HG03135 (cell line): ENCODE measurements around the gene TCF19.

Source experiments
- ATAC-seq: cut with Tn5 transposase; IDR thresholded peaks from one replicate; pipeline ENCODE4 v1.9.1; 2021; ENCODE audit warnings: mild to moderate bottlenecking, moderate library complexity; ENCODE audit not compliant: unreplicated experiment

Gene TCF19

DNA sequence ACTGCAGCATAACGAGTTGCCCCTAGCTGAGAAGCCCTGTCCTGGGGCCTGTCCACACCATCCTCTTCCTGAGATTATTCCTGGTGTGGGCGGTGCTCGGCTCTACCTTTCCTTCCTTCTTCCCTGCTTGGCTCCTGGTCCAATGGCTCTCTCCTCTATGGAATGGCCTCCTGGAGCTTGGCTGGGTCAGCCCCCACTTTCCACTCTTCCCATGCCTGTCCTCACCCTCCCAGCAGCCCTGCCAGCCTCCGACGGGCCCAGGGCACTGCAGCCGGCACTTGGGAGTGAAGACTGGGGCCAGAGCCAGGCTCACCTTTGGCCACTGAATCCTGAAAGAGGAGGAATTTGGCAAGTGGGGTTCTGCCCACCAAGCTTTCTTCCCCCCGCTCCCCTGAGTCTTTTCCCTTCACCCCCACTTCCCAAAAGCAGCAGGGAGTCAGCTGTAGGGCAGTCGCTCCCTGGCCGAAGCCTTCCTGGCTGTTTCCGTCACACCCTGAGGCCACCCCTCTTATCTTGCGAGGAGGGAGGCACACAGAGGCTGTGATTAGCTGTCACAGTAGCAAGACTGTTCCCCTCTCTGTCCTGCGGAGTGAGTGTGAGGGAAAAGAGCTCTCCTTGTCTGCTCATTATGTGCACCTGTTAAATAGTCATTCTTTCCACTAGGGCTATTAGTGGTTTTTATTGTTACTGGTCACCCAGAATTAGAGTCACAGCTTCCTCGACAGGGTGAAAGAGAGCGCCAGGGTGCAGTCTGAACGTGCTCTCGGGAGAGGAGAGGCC, 31.8 kb upstream of the TCF19 start:
- ATAC-seq = no peak

GRCh38 chr6:31128093-31128676, 30.2 kb upstream of the TCF19 start:
- ATAC-seq = no peak

DNA sequence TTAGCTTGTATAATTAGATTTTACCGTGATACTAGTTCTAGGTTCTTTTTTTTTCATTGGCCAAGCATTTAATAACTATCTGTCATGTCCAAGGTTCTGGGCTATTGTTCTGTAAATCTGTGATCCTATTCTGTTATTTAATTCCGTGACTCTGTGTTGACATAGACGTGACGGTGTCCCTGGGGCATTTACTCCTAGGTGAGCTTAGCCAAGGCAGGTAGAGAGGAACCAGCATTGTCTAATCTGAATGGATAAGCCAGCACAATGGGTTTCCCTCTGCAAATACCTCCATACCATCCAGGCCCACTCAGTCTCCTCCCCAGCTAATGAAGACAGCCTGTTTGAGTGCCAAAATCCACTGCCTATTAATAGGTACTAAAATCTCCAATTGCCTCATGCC, 29.3 kb upstream of the TCF19 start:
- no peak for ATAC-seq

- ATAC-seq = no peak
These were observed 27.6 kb upstream of the TCF19 start for GRCh38 chr6:31130751-31131150.

DNA sequence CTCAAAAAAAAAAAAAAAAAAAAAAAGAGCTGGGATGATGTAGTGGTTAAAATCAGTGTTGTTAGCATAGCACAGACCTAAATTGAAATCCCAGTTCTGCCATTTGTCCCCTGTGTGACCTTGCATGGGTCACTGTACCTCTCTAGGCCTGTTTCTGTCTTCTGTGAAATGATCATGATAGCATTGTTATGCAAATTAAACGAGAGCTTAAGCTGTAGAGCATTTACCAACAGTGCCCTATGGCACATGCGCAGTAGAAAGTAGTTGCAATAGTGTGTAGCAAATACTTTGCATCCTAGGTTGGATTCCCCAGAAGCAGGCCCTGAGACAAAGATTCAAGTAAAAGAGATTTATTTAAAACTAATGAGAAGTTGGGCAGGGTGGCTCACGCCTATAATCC, 26.8 kb upstream of the TCF19 start:
- no peak for ATAC-seq

- no peak for ATAC-seq
These were observed 25.6 kb upstream of the TCF19 start for GRCh38 chr6:31132806-31133205.

DNA sequence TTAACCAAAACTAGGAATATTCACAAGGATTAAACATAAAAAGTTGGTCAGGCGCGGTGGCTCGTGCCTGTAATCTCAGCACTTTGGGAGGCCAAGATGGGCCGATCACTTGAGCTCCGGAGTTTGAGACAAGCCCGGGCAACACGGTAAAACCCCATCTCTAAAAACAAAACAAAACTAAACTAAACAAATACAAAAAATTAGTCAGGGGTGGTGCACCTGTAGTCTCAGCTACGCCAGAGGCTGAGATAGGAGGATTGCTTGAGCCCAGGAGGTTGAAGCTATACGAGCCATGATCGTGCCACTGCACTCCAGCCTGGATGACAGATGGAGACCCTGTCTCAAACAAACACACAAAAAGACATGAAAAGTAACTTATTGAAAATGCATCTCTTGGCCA, 22.7 kb upstream of the TCF19 start:
- no peak for ATAC-seq

GRCh38 chr6:31138982-31139381, 19.4 kb upstream of the TCF19 start, which contains the start of gene PSORS1C2:
PSORS1C2 (minus strand) TSS chr6:31139066; CDS start chr6:31139026, 40 bp downstream.
- ATAC-seq = no peak

GRCh38 chr6:31139599-31139998, 18.8 kb upstream of the TCF19 start:
- ATAC-seq = no peak

DNA sequence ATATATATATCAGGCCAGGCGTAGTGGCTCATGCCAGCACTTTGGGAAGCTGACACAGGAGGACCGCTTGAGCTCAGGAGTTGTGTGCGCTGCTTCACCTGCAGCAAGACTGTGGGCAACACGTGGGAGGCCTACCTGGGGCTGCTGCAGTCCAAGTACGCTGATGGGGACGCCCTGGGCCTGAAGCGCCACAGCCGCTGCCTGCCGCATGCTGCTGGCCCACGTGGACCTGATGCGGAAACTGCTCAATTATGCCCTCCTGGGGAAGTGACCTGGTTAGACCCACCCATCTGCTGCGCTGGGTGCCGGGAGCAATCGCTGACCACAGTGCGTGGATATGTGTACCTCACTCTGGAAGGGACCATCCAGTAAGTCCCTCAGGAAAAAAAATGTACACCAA, 17.7 kb upstream of the TCF19 start:
- ATAC-seq = no peak

DNA sequence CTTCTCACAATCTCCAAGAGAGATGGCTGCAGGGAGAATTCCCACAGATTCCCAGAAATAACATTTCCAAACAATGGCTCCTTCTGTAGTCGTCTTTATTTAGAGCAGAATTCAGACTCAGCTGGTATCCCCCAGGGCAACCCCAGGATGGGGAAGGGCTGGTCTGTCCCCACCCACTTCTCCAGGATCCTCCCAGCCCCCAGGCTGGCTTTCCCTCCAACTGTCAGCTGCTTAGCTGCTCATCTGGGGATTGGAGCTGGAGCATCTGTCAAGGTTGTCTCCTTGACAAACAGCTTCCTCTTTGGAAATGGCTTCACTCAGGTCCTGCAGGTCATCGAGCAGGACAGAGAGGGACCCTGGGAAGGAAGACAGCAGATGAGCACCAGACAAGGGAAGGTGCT, 16.0 kb upstream of the TCF19 start:
- ATAC-seq = no peak

DNA sequence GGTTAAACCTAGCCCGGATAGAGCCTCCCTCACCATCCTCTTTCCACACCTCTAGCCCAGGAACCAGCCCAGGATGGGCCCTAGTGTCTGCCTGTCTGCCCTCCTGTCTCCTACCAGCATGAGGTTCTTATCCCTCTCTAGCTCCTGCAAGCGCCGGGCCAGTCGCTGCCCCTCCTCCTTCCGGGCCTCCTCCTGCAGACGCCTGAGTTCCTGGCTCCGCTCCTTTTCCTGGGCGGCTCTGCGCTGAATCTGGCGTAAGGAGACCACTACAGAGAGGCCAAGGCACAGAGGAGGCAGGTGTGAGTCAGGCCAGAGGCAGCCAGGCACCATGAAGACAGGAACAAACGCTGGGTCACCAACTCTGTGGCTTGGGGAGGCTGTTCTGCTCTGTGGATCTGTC, 15.2 kb upstream of the TCF19 start:
- ATAC-seq = no peak

- ATAC-seq = no peak
These were observed 14.0 kb upstream of the TCF19 start for GRCh38 chr6:31144296-31144969.

DNA sequence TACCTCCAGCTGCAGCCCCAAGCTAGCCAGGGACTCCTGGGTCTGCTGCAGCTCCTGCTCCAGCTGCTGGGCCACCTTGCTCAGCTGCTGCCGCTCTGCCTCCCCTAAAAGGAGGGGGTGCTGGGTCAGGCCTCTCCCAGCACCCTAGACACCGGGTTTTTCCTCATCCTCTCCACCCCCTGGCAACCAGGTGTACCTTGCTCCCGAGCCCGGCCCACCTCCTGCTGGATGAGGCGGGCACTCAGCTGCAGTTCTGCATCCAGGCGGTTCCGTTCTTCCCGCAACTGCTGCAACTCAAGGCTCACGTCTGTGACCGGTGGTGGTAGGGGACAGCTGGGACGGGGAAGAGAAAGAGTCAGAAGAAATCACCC, 13.4 kb upstream of the TCF19 start:
- no peak for ATAC-seq

- ATAC-seq = no peak
These were observed 13.0 kb upstream of the TCF19 start for GRCh38 chr6:31145386-31145785.

- ATAC-seq = no peak
These were observed 8.5 kb upstream of the TCF19 start for GRCh38 chr6:31149827-31150447.

GRCh38 chr6:31152781-31153180, 5.6 kb upstream of the TCF19 start:
- no peak for ATAC-seq

- no peak for ATAC-seq
These were observed 4.0 kb upstream of the TCF19 start for GRCh38 chr6:31154436-31154835.

DNA sequence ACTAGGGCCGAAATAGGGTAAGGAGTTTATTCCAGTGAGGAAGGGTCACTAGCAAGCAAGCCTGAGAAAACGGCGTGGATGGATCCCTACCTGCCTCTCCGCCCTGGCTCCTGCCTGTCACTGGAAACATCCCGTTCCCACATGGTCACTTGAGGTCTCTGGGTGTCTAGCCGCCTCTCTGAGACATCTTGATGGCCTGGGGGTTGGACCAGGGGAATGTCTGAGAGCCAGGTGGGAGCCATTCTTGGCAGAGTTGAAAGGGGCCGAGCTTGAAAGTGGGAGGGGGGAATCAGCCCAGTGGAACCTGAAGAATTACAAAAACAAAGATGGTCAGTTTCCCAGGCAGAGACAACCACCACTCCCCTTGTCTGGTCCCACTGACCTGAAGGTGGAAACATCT, 1.7 kb upstream of the TCF19 start:
- no peak for ATAC-seq

DNA sequence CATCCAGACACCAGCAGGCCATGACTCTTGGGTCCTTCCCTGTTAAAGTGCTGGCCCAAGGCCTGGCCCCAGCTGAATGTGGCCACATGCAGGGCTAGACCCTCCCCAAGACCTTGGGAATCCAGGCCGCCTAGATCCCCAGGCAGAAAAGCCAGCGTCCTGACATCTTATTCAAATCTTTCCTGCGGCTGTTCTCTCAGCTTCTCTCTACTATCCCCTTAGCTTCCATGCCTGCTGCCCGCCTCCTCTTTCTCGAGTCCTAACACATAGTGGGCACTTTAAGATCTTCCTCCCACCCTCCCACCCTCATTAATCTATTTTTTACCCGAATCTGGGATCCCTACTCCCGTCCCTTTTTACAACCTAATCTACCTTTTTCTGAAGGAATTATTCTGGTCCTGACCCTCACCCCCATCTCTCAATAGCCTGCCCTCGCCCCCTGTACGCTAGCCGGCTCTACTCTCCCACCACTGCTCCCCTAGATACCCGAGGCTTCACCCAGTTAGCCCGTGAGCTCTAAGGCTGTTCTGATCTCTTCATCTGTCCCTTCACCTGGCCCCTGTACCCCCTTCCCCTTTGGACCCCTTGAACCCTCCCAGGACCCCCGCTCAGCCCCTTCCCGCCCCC, 763 bp upstream of the TCF19 start, which contains the start of gene CCHCR1:
Gene CCHCR1 (minus strand): TSS at position 290 of the 627 bp plus-strand sequence. CDS start 202 bp downstream, at position 88.
- ATAC-seq = no peak
